ENCODE data around the gene CASK.
A peak's percentile ranks its signal among the peaks of the same experiment; 100 is the strongest.

The CASK gene

GRCh38 chrX:41491267-41492004 is 431.9 kb downstream of the CASK start:
- peak; percentile 79 for DNase-seq

- DNase-seq: no peak
These were observed 432.9 kb downstream of the CASK start for GRCh38 chrX:41490446-41490845.

- DNase-seq: no peak
These were observed 441.1 kb downstream of the CASK start for GRCh38 chrX:41482154-41482850.

- peak; percentile 36 for DNase-seq
These were observed 441.9 kb downstream of the CASK start for GRCh38 chrX:41481264-41482109.

- DNase-seq: peak; percentile 5
These were observed 442.7 kb downstream of the CASK start for GRCh38 chrX:41480508-41481260.

- DNase-seq: no peak
These were observed 444.9 kb downstream of the CASK start for GRCh38 chrX:41478381-41478911.

GRCh38 chrX:41475591-41476241 is 447.6 kb downstream of the CASK start:
- no peak for DNase-seq

GRCh38 chrX:41475191-41475590 is 448.2 kb downstream of the CASK start:
- no peak for DNase-seq

- DNase-seq: no peak
These were observed 448.6 kb downstream of the CASK start for GRCh38 chrX:41474726-41475100.

GRCh38 chrX:41473936-41474725 is 449.2 kb downstream of the CASK start:
- DNase-seq: no peak

GRCh38 chrX:41472231-41472815 is 451.0 kb downstream of the CASK start:
- no peak for DNase-seq

- no peak for DNase-seq
These were observed 451.6 kb downstream of the CASK start for GRCh38 chrX:41471786-41472185.

- no peak for DNase-seq
These were observed 452.6 kb downstream of the CASK start for GRCh38 chrX:41470706-41471105.

GRCh38 chrX:41468647-41469323 is 454.6 kb downstream of the CASK start:
- no peak for DNase-seq
